ENCODE results near the gene SCUBE2.

DNA sequence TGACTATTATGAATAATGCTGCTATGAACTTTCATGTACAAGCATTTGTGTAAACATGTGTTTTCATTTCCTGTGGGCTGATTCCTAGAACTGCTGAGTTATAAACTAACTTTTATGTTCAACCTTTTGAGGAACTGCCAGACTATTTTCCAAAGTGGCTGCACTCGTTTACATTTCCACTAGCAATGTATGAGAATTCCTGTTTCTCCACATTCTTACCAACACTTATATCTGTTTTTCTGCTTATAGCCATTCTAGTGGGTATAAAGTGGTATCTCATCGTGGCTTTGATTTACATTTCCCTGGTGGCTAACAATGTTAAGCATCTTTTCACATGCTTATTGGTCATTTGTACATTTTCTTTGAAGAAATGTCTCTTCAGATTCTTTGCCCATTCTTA is 35.2 kb upstream of the SCUBE2 start:
- TF ChIP-seq CTCF (IDR thresholded peaks at IDR 0.05; ENCODE audit: insufficient read depth, low read depth, low read length), result no peak
- TF ChIP-seq EZH2 (IDR thresholded peaks at IDR 0.05; ENCODE audit: insufficient read depth, low read length), result no peak
